UCSD-AML1 (cell line): Measurements from ENCODE around the gene CXADR.
"Not testable (repeated sequence)": the region's sequence is repeated elsewhere in the genome, so short reads cannot be mapped to it uniquely, and the experiment has no call there.

Experiments
- DNase-seq: peaks from one replicate; lab custom pipeline; 2025; ENCODE audit not compliant: unreplicated experiment; lab: John Stamatoyannopoulos, UW

CXADR gene

GRCh38 chr21:17512253-17513213, at the start of gene CXADR:
CXADR (plus strand) TSS chr21:17513043; CDS start chr21:17513130, 87 bp downstream.
- DNase-seq, result peak; percentile 50

- no peak for DNase-seq
Measured at GRCh38 chr21:17466166-17466565, 46.7 kb upstream of the CXADR start.

GRCh38 chr21:17467392-17467791, 45.5 kb upstream of the CXADR start:
- DNase-seq, result no peak

- DNase-seq, result no peak
Measured at GRCh38 chr21:17467829-17468228, 45.0 kb upstream of the CXADR start.

GRCh38 chr21:17468698-17469097, 44.1 kb upstream of the CXADR start:
- no peak for DNase-seq

GRCh38 chr21:17469727-17470126, 43.1 kb upstream of the CXADR start:
- no peak for DNase-seq

- DNase-seq, result no peak
Measured at GRCh38 chr21:17472182-17472581, 40.7 kb upstream of the CXADR start.

- no peak for DNase-seq
Measured at GRCh38 chr21:17472592-17473271, 40.1 kb upstream of the CXADR start.

- no peak for DNase-seq
Measured at GRCh38 chr21:17476006-17476405, 36.8 kb upstream of the CXADR start.

GRCh38 chr21:17478156-17478555, 34.7 kb upstream of the CXADR start:
- not testable (repeated sequence) for DNase-seq

- DNase-seq, result no peak
Measured at GRCh38 chr21:17479606-17480005, 33.2 kb upstream of the CXADR start.

- DNase-seq, result no peak
Measured at GRCh38 chr21:17482928-17483327, 29.9 kb upstream of the CXADR start.

- DNase-seq, result no peak
Measured at GRCh38 chr21:17488620-17489019, 24.2 kb upstream of the CXADR start.

GRCh38 chr21:17489565-17489964, 23.3 kb upstream of the CXADR start:
- not testable (repeated sequence) for DNase-seq

- no peak for DNase-seq
Measured at GRCh38 chr21:17491716-17492414, 21.0 kb upstream of the CXADR start.

GRCh38 chr21:17492415-17493168, 20.3 kb upstream of the CXADR start:
- DNase-seq, result no peak

GRCh38 chr21:17494051-17494450, 18.8 kb upstream of the CXADR start:
- DNase-seq, result no peak

GRCh38 chr21:17495680-17496079, 17.2 kb upstream of the CXADR start:
- no peak for DNase-seq

- no peak for DNase-seq
Measured at GRCh38 chr21:17497316-17497715, 15.5 kb upstream of the CXADR start.

- no peak for DNase-seq
Measured at GRCh38 chr21:17498586-17498985, 14.3 kb upstream of the CXADR start.
